HG03457 (cell line): ENCODE results near the gene COL27A1.

Experiments used
- ATAC-seq: cut with Tn5 transposase; IDR thresholded peaks from one replicate; pipeline ENCODE4 v1.9.1; 2021; ENCODE audit warnings: moderate number of reproducible peaks; ENCODE audit not compliant: unreplicated experiment

Gene COL27A1

GRCh38 chr9:114281473-114282103 is 126.3 kb downstream of the COL27A1 start:
- no peak for ATAC-seq

- no peak for ATAC-seq
These were observed 126.8 kb downstream of the COL27A1 start for GRCh38 chr9:114282104-114282485.

- ATAC-seq: no peak
These were observed 127.2 kb downstream of the COL27A1 start for GRCh38 chr9:114282507-114282906.

- ATAC-seq: no peak
These were observed 127.6 kb downstream of the COL27A1 start for GRCh38 chr9:114282926-114283325.

GRCh38 chr9:114283551-114284111 is 128.3 kb downstream of the COL27A1 start:
- ATAC-seq: no peak

- ATAC-seq: no peak
These were observed 129.2 kb downstream of the COL27A1 start for GRCh38 chr9:114284316-114285060.

GRCh38 chr9:114285166-114285867 is 130.0 kb downstream of the COL27A1 start:
- no peak for ATAC-seq

- no peak for ATAC-seq
These were observed 130.9 kb downstream of the COL27A1 start for GRCh38 chr9:114286146-114286679.

- ATAC-seq: no peak
These were observed 131.8 kb downstream of the COL27A1 start for GRCh38 chr9:114287001-114287762.

- ATAC-seq: no peak
These were observed 132.4 kb downstream of the COL27A1 start for GRCh38 chr9:114287763-114288192.

- no peak for ATAC-seq
These were observed 133.1 kb downstream of the COL27A1 start for GRCh38 chr9:114288193-114289091.

GRCh38 chr9:114289106-114289505 is 133.8 kb downstream of the COL27A1 start:
- ATAC-seq: no peak

GRCh38 chr9:114289571-114290481 is 134.5 kb downstream of the COL27A1 start:
- ATAC-seq: no peak

GRCh38 chr9:114290561-114290986 is 135.2 kb downstream of the COL27A1 start:
- ATAC-seq: no peak

GRCh38 chr9:114291064-114291474 is 135.7 kb downstream of the COL27A1 start:
- no peak for ATAC-seq

- ATAC-seq: no peak
These were observed 136.7 kb downstream of the COL27A1 start for GRCh38 chr9:114291886-114292590.

- no peak for ATAC-seq
These were observed 139.3 kb downstream of the COL27A1 start for GRCh38 chr9:114294664-114295063.

- no peak for ATAC-seq
These were observed 141.0 kb downstream of the COL27A1 start for GRCh38 chr9:114296338-114296737.
